Heart left ventricle (tissue), 16 donors: ENCODE data around the gene RAP1GDS1. TPM values are rescaled to one million over a fixed set of nuclear protein-coding genes. Genes with fewer than 3 reads are reported as not detected.

Source experiments
- ATAC-seq, 4 donors: fragments of 200-7000 bp; cut with Tn5 transposase; one replicate each; pipeline ENCODE4 v1.9.1; 2020 to 2022; ENCODE audit warnings: moderate library complexity in 4 of 4, mild to moderate bottlenecking in 3 of 4, moderate number of reproducible peaks in 1 of 4
- DNase-seq, 5 donors: peaks; one replicate each; pipeline ENCODE4 v3.0.0-alpha.2; 2020
- H3K27ac ChIP-seq, 12 donors: fragments of 200-600 bp; sonication (generic) in 4 of 12; one replicate each; pipeline versions ENCODE4 v1.5.0 to v1.8.0; 2016 to 2022; ENCODE audit warnings: mild to moderate bottlenecking in 2 of 12
- H3K27me3 ChIP-seq, 9 donors: fragments of 200-600 bp; sonication (generic) in 2 of 9; one replicate each; pipeline versions ENCODE4 v1.5.1 to v1.8.0; 2016 to 2022; ENCODE audit warnings: mild to moderate bottlenecking in 3 of 9
- H3K36me3 ChIP-seq, 9 donors: fragments of 200-600 bp; sonication (generic) in 2 of 9; one replicate each; pipeline versions ENCODE4 v1.5.0 to v1.8.0; 2018 to 2022; ENCODE audit warnings: mild to moderate bottlenecking in 2 of 9
- H3K4me1 ChIP-seq, 12 donors: fragments of 200-600 bp; sonication (generic) in 4 of 12; one replicate each; pipeline versions ENCODE4 v1.5.0 to v1.8.0; 2016 to 2022; ENCODE audit warnings: mild to moderate bottlenecking in 3 of 12
- H3K4me3 ChIP-seq, 12 donors: fragments of 200-600 bp; sonication (generic) in 4 of 12; one replicate each; pipeline versions ENCODE4 v1.5.0 to v1.8.0; 2017 to 2022; ENCODE audit warnings: mild to moderate bottlenecking in 9 of 12, moderate library complexity in 4 of 12
- H3K9me3 ChIP-seq, 12 donors: fragments of 200-600 bp; sonication (generic) in 4 of 12; one replicate each; pipeline versions ENCODE4 v1.5.0 to v1.8.0; 2016 to 2022; ENCODE audit warnings: mild to moderate bottlenecking in 1 of 12
- POLR2A ChIP-seq, 2 donors: fragments of 450-650 bp; IDR thresholded peaks; one replicate each; pipeline ENCODE4 v1.6.1; 2017; ENCODE audit warnings: antibody characterized with exemption in 2 of 2, mild to moderate bottlenecking in 2 of 2, moderate library complexity in 2 of 2
- WGBS, 4 donors: extraction: QIAGEN DNeasy Blood & Tissue Kit in 2 of 4; methylation state at CpG; one replicate each; pipeline versions ENCODE4 v1.1.5 to v1.1.7; 2013 to 2018; 5-methylcytosine and 5-hydroxymethylcytosine counted together
- intact Hi-C, 10 donors: fragments of 100-400 bp; cut with DNase I; formaldehyde crosslinking; loops; one replicate each; pipeline versions ENCODE4 v1.11.1 to v1.14.2; 2022
- polyA plus RNA-seq, 2 donors: library from polyadenylated mRNA; stranded (reverse); fragments of 200-250 nt; gene quantifications; one replicate each; pipeline ENCODE4 v1.2.3, GENCODE V29; 2013
- total RNA-seq, 9 donors: library from RNA; depleted of rRNA in 2 of 9; stranded (reverse); fragments of >200 nt in 2 of 9; fragmentation: NEBNext Ultra II Directional in 3 of 9; extraction: Animal tissue kit (Norgen Biotek cat#: 25700) in 3 of 9; gene quantifications; one replicate each; pipeline versions ENCODE4 v1.1.0 to v1.2.4, GENCODE V29; 2016 to 2023
- TF ChIP-seq, protein P1 (sequence below), 12 donors: fragments of 200-600 bp; sonication (generic) in 4 of 12; IDR thresholded peaks; one replicate each; pipeline versions ENCODE4 v1.5.0 to v1.8.0; 2018 to 2022; ENCODE audit warnings: antibody characterized with exemption in 12 of 12, mild to moderate bottlenecking in 5 of 12
- donor health status: ischemic (EF 13 %, LVEDD 7.1; RV severe dilation, severe dysfunction).
- donor health status: healthy with polysubstance abuse.
- donor health status: DM: no; HTN: yes; CAD: no.
- donor health status: DM: no; HTN: no; CAD: no.
- donor health status: ischemic (EF 25% LVEDD 6.9; RV normal size, moderate dysfunction).
- donor health status: ischemic (EF 25% LVEDD 5.7; RV mildly dilated, moderate dysfunction).
- donor health status: healthy.
- donor health status: DM: yes; HTN: yes; CAD: no.
- donor health status: ischemic (EF 35%, LVEDD 5.7; RV mildly dilated, moderate dysfunction).
- donor health status: nonischemic (EF 11% LVEDD 7.7; RV severe dilation, severe dysfunction).
- donor health status: DM: yes; HTN: yes; CAD: no.
- donor health status: PGD.
- donor health status: ischemic (EF 29% LVEDD 5.4; RV normal size, mild dysfunction).
- donor health status: nonischemic (EF 23%, LVEDD 6.1; RV moderate dilation, normal function).

Gene RAP1GDS1
- total and polyA plus RNA-seq, 11 donors, result 4.2 to 26.6 (median 12.5) TPM

DNA sequence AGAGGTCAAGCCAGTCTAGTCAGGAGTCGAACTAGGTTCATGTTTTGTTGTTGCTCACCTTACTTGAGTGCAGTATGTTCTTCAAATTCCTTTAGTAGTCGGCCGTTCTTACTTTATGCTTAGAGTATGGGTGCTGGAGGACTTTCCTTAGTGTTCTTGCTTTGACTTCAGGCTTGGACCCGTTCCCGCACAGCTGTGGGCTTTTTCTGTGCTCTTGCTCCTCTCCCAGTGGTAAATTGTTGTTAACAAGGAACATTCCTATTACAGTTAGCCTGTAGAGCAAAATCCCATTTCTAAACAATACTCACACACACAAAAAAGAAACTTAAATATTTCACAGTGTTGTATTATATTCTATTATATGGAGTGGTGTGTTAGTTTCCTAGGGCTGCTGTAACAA, 113.5 kb downstream of the RAP1GDS1 start:
- Histone ChIP-seq H3K9me3 (peaks cover 0 to under 1% (median 0%) of the 10 kb centered on the region in 12 donors), H3K36me3 (peaks cover 0 to 12% (median 0%) of the 10 kb centered on the region in 9 donors), H3K4me1 (peaks cover 0 to 7% (median 0%) of the 10 kb centered on the region in 12 donors), H3K27ac (no peak overlapping the region), H3K4me3 (no peak overlapping the region), H3K27me3 (no peaks in the 10 kb centered on the region)
- peak in 3 of 5 donors; percentile 15 to 32 (median 20) for DNase-seq
- intact Hi-C loops, result no loop called here
- WGBS, 4 donors, result 83 to 91% (median 87%) methylated on average over 5 of the region's 5 CpGs
- no peak for TF ChIP-seq POLR2A (IDR thresholded peaks at IDR 0.05)
- TF ChIP-seq, protein P1, sequence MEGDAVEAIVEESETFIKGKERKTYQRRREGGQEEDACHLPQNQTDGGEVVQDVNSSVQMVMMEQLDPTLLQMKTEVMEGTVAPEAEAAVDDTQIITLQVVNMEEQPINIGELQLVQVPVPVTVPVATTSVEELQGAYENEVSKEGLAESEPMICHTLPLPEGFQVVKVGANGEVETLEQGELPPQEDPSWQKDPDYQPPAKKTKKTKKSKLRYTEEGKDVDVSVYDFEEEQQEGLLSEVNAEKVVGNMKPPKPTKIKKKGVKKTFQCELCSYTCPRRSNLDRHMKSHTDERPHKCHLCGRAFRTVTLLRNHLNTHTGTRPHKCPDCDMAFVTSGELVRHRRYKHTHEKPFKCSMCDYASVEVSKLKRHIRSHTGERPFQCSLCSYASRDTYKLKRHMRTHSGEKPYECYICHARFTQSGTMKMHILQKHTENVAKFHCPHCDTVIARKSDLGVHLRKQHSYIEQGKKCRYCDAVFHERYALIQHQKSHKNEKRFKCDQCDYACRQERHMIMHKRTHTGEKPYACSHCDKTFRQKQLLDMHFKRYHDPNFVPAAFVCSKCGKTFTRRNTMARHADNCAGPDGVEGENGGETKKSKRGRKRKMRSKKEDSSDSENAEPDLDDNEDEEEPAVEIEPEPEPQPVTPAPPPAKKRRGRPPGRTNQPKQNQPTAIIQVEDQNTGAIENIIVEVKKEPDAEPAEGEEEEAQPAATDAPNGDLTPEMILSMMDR (IDR thresholded peaks at IDR 0.05), result no peak
- no peak for ATAC-seq

DNA sequence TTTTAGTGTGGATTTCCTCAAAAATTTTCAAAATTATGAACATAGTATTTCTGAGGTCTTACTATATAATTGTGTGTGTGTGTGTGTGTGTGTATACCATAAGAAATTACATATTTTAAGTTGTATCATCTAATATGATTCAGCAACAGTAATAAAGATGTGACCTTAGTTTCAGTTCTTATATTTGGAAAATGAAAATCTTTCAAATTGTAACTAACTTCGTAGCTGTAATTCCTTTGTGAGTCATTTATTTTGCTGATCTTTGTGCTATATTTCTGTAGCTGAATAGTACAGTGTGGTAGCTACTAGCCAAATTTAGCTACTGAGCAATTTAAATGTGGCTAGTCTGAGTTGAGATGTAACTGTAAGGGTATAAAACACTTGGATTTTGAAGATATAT, 116.4 kb downstream of the RAP1GDS1 start:
- 65 to 75% (median 71%) methylated on average over 1 of the region's 1 CpG for WGBS, 4 donors
- H3K4me3 ChIP-seq, result no peak overlapping the region
- no peaks in the 10 kb centered on the region for H3K27me3 ChIP-seq
- peaks cover 0 to 7% (median 0%) of the 10 kb centered on the region in 12 donors for H3K4me1 ChIP-seq
- DNase-seq (no peak), ATAC-seq (no peak)
- no peak overlapping the region for H3K27ac ChIP-seq
- TF ChIP-seq, protein P1 (IDR thresholded peaks at IDR 0.05), result no peak
- no peak for TF ChIP-seq POLR2A (IDR thresholded peaks at IDR 0.05)
- H3K9me3 ChIP-seq, result no peaks in the 10 kb centered on the region
- H3K36me3 ChIP-seq, result peaks cover 0 to 3% (median 0%) of the 10 kb centered on the region in 9 donors
- intact Hi-C loops, result no loop called here

DNA sequence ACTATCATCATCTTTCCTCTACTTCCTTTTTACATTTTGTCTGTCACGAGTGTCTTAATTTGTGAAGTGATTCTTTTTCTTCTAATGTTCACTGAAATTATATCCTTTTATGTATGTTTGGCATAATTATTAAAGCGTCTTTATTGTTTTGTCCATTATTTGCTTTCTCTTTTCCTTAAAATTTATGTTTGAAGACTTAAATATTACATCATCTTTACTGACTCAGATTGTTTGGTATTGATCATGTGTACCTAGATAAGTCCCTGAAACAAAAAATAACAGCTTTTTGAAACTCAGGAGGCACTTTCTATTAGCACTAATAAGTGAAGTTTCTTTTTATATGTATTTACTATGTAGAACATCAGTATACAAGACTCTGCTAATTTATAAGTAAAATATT, 120.1 kb downstream of the RAP1GDS1 start:
- no peaks in the 10 kb centered on the region for H3K9me3 ChIP-seq
- H3K27ac ChIP-seq, result no peak overlapping the region
- no peaks in the 10 kb centered on the region for H3K36me3 ChIP-seq
- no peak for DNase-seq
- TF ChIP-seq, protein P1 (IDR thresholded peaks at IDR 0.05), result no peak
- no peak for TF ChIP-seq POLR2A (IDR thresholded peaks at IDR 0.05)
- intact Hi-C loops, result no loop called here
- H3K27me3 ChIP-seq, result no peaks in the 10 kb centered on the region
- H3K4me3 ChIP-seq, result no peak overlapping the region
- H3K4me1 ChIP-seq, result peaks cover 0 to 7% (median 0%) of the 10 kb centered on the region in 12 donors
- WGBS, 4 donors, result 94 to 97% (median 95%) methylated on average over 2 of the region's 2 CpGs
- ATAC-seq, result no peak

DNA sequence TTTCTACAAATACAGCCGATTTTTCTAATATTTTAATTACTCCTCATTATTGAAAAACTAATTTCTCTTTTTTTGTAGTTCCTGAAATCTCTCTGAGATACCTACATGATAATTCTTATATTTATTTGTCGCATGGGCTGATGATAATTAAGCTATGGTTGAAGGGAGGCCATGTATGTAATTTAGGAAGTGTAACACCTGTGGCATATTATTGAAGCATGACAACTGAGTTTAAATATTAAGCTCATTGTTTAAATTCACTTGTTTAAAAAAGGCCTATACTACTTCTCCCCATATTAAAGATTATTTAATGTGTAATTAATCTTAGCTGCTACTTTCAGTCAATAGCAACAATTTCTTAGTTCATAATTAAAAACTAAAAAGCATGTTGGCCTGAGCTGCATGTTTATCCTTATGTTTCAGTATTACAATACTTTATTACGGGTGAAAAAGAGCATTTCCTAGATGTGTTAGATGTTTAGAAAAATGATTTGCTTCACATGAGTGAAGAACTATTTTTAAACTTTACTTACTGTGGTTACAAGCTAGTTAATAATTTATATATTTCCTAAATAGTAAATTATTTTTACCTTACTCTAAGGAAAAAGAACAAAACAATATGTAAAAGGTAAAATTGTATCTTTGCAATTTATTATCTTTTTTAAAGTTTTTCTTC, 122.4 kb downstream of the RAP1GDS1 start:
- no peaks in the 10 kb centered on the region for H3K27me3 ChIP-seq
- H3K9me3 ChIP-seq, result no peaks in the 10 kb centered on the region
- H3K36me3 ChIP-seq, result no peaks in the 10 kb centered on the region
- no peaks in the 10 kb centered on the region for H3K4me1 ChIP-seq
- no peak overlapping the region for H3K27ac ChIP-seq
- WGBS, 4 donors, result 95 to 97% (median 96%) methylated on average over 3 of the region's 3 CpGs
- intact Hi-C loops, result no loop called here
- DNase-seq (no peak), ATAC-seq (no peak)
- H3K4me3 ChIP-seq, result no peak overlapping the region
- TF ChIP-seq, protein P1 (IDR thresholded peaks at IDR 0.05), result no peak
- no peak for TF ChIP-seq POLR2A (IDR thresholded peaks at IDR 0.05)
